Measurements from ENCODE around the gene SYCE1L.

DNA sequence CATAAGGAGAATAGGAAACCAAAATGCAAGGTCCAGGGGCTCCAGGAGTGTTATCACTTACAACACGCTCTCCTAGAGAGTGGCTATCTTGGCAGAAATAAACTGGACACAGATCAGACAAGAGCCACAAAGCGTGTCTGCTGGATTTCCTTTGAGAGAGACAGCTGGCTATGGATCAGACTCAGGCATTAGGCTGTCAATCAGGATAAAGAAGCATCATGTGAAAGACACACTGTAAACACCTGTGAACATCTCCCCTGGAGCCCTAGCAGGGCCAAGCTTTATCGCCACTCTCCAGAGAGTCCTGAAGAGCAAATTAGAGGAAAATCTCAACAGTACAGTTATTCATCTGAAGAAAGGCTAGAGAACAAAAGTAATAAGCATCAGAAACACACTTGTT, 26.0 kb downstream of the SYCE1L start:
- TF ChIP-seq, protein P1, sequence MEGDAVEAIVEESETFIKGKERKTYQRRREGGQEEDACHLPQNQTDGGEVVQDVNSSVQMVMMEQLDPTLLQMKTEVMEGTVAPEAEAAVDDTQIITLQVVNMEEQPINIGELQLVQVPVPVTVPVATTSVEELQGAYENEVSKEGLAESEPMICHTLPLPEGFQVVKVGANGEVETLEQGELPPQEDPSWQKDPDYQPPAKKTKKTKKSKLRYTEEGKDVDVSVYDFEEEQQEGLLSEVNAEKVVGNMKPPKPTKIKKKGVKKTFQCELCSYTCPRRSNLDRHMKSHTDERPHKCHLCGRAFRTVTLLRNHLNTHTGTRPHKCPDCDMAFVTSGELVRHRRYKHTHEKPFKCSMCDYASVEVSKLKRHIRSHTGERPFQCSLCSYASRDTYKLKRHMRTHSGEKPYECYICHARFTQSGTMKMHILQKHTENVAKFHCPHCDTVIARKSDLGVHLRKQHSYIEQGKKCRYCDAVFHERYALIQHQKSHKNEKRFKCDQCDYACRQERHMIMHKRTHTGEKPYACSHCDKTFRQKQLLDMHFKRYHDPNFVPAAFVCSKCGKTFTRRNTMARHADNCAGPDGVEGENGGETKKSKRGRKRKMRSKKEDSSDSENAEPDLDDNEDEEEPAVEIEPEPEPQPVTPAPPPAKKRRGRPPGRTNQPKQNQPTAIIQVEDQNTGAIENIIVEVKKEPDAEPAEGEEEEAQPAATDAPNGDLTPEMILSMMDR (IDR thresholded peaks at IDR 0.05; ENCODE audit: low read depth, low read length), result no peak
- TF ChIP-seq POLR2A (IDR thresholded peaks at IDR 0.05; ENCODE audit: extremely low read depth, insufficient read length), result no peak
